Adrenal gland (tissue), 5 donors: ENCODE data around the gene SECISBP2L.

Experiments
- CTCF ChIP-seq, 6 experiments: fragments of 450-650 bp in 4 of 6; fragments of 200-600 bp in 2 of 6; sonication (generic) in 1 of 6; IDR thresholded peaks; 1 replicate in 5 of 6; 2 replicates in 1 of 6; pipeline versions ENCODE4 v1.5.1 to v1.8.0; 2016 to 2021; ENCODE audit warnings: antibody characterized with exemption in 6 of 6, mild to moderate bottlenecking in 2 of 6, moderate library complexity in 1 of 6
- POLR2A ChIP-seq, 2 donors: fragments of 450-650 bp; IDR thresholded peaks; one replicate each; pipeline ENCODE4 v1.6.1; 2017; ENCODE audit warnings: antibody characterized with exemption in 2 of 2, mild to moderate bottlenecking in 2 of 2, moderate library complexity in 1 of 2
- donor health status: DM: no; HTN: no; CAD: no.

- no peak for TF ChIP-seq CTCF (IDR thresholded peaks at IDR 0.05)
- TF ChIP-seq POLR2A (IDR thresholded peaks at IDR 0.05), result no peak
Measured at GRCh38 chr15:49079340-49080039, 33.2 kb upstream of the SECISBP2L start.
